ENCODE results near the gene FAM200B. TPM values are rescaled to one million over a fixed set of nuclear protein-coding genes. Genes with fewer than 3 reads are reported as not detected.

FAM200B gene
- total and polyA plus RNA-seq, 3 donors from 2014 or later = 41.8 to 75.2 (median 48.9) TPM

DNA sequence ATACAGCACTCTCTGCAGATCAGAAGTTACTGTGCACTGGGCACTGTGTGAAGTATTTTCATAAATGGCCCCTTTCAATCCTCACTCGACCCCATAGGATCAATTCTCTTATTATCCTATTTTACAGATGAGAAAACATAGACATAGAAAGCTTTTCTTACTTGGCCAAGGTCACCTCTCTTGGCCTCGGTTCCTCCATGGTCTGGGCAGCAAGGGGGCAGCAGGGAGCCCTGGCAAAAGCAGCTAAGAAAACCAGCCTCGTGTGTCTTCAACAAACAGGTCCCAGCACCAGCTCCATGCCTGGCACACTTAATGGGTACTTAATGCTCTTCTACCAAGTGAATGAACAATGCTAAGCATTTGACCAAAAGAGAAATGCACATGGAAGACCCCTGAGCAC is 55.6 kb downstream of the FAM200B start:
- 67 to 72% methylated on average over 3 of the region's 3 CpGs for WGBS, 2 donors
- intact Hi-C loops (cut with DNase I; ENCODE audit: low total_unique reads) = no loop called here
- H3K27me3 ChIP-seq = no peaks in the 10 kb centered on the region
- DNase-seq = no peak
- no peak for TF ChIP-seq POLR2A (IDR thresholded peaks at IDR 0.05)
- TF ChIP-seq, protein P1, sequence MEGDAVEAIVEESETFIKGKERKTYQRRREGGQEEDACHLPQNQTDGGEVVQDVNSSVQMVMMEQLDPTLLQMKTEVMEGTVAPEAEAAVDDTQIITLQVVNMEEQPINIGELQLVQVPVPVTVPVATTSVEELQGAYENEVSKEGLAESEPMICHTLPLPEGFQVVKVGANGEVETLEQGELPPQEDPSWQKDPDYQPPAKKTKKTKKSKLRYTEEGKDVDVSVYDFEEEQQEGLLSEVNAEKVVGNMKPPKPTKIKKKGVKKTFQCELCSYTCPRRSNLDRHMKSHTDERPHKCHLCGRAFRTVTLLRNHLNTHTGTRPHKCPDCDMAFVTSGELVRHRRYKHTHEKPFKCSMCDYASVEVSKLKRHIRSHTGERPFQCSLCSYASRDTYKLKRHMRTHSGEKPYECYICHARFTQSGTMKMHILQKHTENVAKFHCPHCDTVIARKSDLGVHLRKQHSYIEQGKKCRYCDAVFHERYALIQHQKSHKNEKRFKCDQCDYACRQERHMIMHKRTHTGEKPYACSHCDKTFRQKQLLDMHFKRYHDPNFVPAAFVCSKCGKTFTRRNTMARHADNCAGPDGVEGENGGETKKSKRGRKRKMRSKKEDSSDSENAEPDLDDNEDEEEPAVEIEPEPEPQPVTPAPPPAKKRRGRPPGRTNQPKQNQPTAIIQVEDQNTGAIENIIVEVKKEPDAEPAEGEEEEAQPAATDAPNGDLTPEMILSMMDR (IDR thresholded peaks at IDR 0.05) = no peak
- no peaks in the 10 kb centered on the region for H3K4me1 ChIP-seq
- H3K36me3 ChIP-seq (ENCODE audit: low read depth, missing control alignments) = no peaks in the 10 kb centered on the region
- no peak overlapping the region for H3K27ac ChIP-seq
- no peak overlapping the region for H3K4me3 ChIP-seq
- H3K9me3 ChIP-seq = no peaks in the 10 kb centered on the region

DNA sequence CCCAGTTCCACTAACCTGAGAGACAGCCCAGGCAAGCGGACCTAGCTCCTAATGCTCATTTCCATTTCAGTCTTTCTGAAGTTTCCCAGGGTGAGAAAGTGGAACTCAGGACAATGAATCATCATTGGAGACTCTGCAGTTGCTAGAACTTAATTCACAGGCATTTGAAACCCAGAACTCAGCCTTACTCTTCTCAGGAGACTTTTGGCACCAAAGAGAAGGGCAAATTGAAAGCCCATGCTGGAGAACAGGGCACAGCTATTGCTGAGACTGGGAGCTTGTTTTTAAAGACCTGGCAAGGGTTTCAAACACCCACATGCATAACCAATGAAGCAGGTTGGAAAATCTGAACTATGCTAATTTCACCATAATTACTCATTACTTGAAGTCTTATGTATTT is 57.2 kb downstream of the FAM200B start:
- DNase-seq = no peak
- H3K4me1 ChIP-seq = no peaks in the 10 kb centered on the region
- no peak overlapping the region for H3K27ac ChIP-seq
- 87 to 97% methylated on average over 1 of the region's 1 CpG for WGBS, 2 donors
- no peak overlapping the region for H3K4me3 ChIP-seq
- H3K9me3 ChIP-seq = no peaks in the 10 kb centered on the region
- TF ChIP-seq, protein P1 (IDR thresholded peaks at IDR 0.05) = no peak
- no peak for TF ChIP-seq POLR2A (IDR thresholded peaks at IDR 0.05)
- no peaks in the 10 kb centered on the region for H3K36me3 ChIP-seq (ENCODE audit: low read depth, missing control alignments)
- H3K27me3 ChIP-seq = no peaks in the 10 kb centered on the region
- intact Hi-C loops (cut with DNase I; ENCODE audit: low total_unique reads) = no loop called here

Other genes starting within 250 kb of the FAM200B start
- gene CC2D2A, start 211.9 kb upstream of the FAM200B start, total RNA-seq = 10 to 100 TPM; 21.9 to 23.7 TPM
- gene CC2D2A, start 211.9 kb upstream of the FAM200B start, polyA plus RNA-seq (ENCODE audit: insufficient read depth, low read depth, low replicate concordance) = 16.9 TPM
- 100 to 1,000 TPM; 149 to 153 TPM for gene FBXL5, start 26.5 kb upstream of the FAM200B start, total RNA-seq
- gene FBXL5, start 26.5 kb upstream of the FAM200B start, polyA plus RNA-seq (ENCODE audit: insufficient read depth, low read depth, low replicate concordance) = 162 TPM
- gene BST1, start 21.2 kb downstream of the FAM200B start, total RNA-seq = 1 to 10 TPM; 1.1 to 1.6 TPM
- 6.9 TPM for gene BST1, start 21.2 kb downstream of the FAM200B start, polyA plus RNA-seq (ENCODE audit: insufficient read depth, low read depth, low replicate concordance)
- gene CD38, start 96.5 kb downstream of the FAM200B start, total RNA-seq = 1 to 10 TPM in 1 of 2 donors, under 1 TPM in 1; 0.68 to 1.0 TPM
- 2.2 TPM for gene CD38, start 96.5 kb downstream of the FAM200B start, polyA plus RNA-seq (ENCODE audit: insufficient read depth, low read depth, low replicate concordance)

Data from testis (tissue), 3 donors.